Upper lobe of right lung (tissue), 1 donor: Measurements from ENCODE around the gene MYO16. TPM values are rescaled to one million over a fixed set of nuclear protein-coding genes. Genes with fewer than 3 reads are reported as not detected.

ENCODE experiments used
- ATAC-seq: fragments of 200-7000 bp; cut with Tn5 transposase; one replicate; pipeline ENCODE4 v1.9.1; 2020; ENCODE audit warnings: mild to moderate bottlenecking, moderate library complexity
- DNase-seq: peaks from one replicate; pipeline ENCODE4 v3.0.0-alpha.2; 2020
- H3K27ac ChIP-seq: fragments of 200-600 bp; one replicate; pipeline ENCODE4 v1.8.0; 2022
- H3K27me3 ChIP-seq: fragments of 200-600 bp; one replicate; pipeline ENCODE4 v1.8.0; 2022; ENCODE audit warnings: mild to moderate bottlenecking
- H3K36me3 ChIP-seq: fragments of 200-600 bp; one replicate; pipeline ENCODE4 v1.8.0; 2022
- H3K4me1 ChIP-seq: fragments of 200-600 bp; one replicate; pipeline ENCODE4 v1.8.0; 2022
- H3K4me3 ChIP-seq: fragments of 200-600 bp; one replicate; pipeline ENCODE4 v1.8.0; 2022; ENCODE audit warnings: mild to moderate bottlenecking
- H3K9me3 ChIP-seq: fragments of 200-600 bp; one replicate; pipeline ENCODE4 v1.8.0; 2022
- CTCF ChIP-seq: fragments of 200-600 bp; IDR thresholded peaks from one replicate; pipeline ENCODE4 v1.8.0; 2022; ENCODE audit warnings: antibody characterized with exemption
- intact Hi-C: fragments of 100-400 bp; cut with DNase I; formaldehyde crosslinking; loops from one replicate; pipeline ENCODE4 v1.11.0; 2022
- total RNA-seq: library from RNA; stranded (reverse); fragmentation: NEBNext Ultra II Directional; extraction: Animal tissue kit (Norgen Biotek cat#: 25700); gene quantifications from one replicate; pipeline ENCODE4 v1.2.1, GENCODE V29; 2021
- donor health status: DM: no; HTN: yes; CAD: no; lungs with severe emphysema.

The MYO16 gene
- total RNA-seq, 1 donor from 2014 or later = 0.46 TPM

DNA sequence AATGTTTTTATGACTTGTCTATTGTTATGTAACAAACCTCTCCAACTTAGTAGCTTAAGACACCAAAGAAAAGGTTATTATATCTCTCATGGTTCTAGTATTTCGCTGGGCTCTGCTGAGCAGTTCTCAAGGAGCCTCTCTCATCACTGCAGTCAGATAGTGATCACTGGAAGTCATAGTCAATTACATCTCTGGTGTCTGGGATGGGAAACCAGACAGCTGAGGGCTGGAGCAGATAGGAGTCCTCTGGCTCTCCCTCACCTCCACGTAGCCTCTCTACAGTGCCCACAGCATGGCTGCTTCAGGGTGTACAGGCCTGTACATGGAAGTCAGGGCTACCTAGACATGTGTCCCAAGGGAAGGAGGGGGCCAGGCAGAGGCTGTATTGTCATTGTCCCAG is 507.5 kb downstream of the MYO16 start:
- Histone ChIP-seq H3K36me3 (no peaks in the 10 kb centered on the region), H3K4me1 (peaks cover 2% of the 10 kb centered on the region), H3K27me3 (peaks cover 20% of the 10 kb centered on the region), H3K9me3 (no peaks in the 10 kb centered on the region), H3K27ac (no peak overlapping the region), H3K4me3 (no peak overlapping the region)
- no peak for TF ChIP-seq CTCF
- no peak for DNase-seq
- ATAC-seq = no peak
- intact Hi-C loops = no loop called here

- H3K4me1 ChIP-seq = no peaks in the 10 kb centered on the region
- no peak for TF ChIP-seq CTCF
- H3K36me3 ChIP-seq = no peaks in the 10 kb centered on the region
- intact Hi-C loops = no loop called here
- H3K9me3 ChIP-seq = no peaks in the 10 kb centered on the region
- peaks cover 23% of the 10 kb centered on the region for H3K27me3 ChIP-seq
- no peak overlapping the region for H3K27ac ChIP-seq
- H3K4me3 ChIP-seq = no peak overlapping the region
- DNase-seq = no peak
- no peak for ATAC-seq
These were observed 509.9 kb downstream of the MYO16 start for GRCh38 chr13:109139346-109139745.

DNA sequence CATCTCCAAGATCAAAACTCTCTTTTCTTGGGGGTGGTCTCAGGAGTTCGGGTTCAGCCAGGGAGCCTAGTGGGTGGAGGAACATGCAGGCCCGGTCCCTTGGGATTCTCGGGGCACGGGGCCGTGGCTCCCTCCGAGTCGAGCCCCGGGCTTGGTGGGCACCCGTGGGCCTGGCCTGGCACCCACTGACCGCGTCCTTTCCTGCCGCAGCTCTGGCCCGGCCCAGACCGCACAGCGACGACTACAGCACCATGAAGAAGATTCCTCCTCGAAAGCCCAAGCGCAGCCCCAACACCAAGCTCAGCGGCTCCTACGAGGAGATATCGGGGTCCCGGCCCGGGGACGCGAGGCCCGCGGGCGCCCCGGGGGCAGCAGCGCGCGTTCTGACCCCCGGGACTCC is 510.6 kb downstream of the MYO16 start:
- peaks cover 23% of the 10 kb centered on the region for H3K27me3 ChIP-seq
- DNase-seq = no peak
- H3K4me1 ChIP-seq = no peaks in the 10 kb centered on the region
- ATAC-seq = no peak
- no peak for TF ChIP-seq CTCF
- no peaks in the 10 kb centered on the region for H3K36me3 ChIP-seq
- H3K4me3 ChIP-seq = no peak overlapping the region
- intact Hi-C loops = no loop called here
- H3K9me3 ChIP-seq = no peaks in the 10 kb centered on the region
- no peak overlapping the region for H3K27ac ChIP-seq

- ATAC-seq (peak; percentile 39), DNase-seq (no peak)
- H3K4me1 ChIP-seq = no peaks in the 10 kb centered on the region
- H3K4me3 ChIP-seq = peak overlapping the region; percentile 26
- no peak for TF ChIP-seq CTCF
- H3K27ac ChIP-seq = no peak overlapping the region
- H3K36me3 ChIP-seq = no peaks in the 10 kb centered on the region
- H3K9me3 ChIP-seq = no peaks in the 10 kb centered on the region
- intact Hi-C loops = no loop called here
- H3K27me3 ChIP-seq = peaks cover 23% of the 10 kb centered on the region
These were observed 511.3 kb downstream of the MYO16 start for GRCh38 chr13:109140479-109141349.

GRCh38 chr13:109141706-109142105 is 512.3 kb downstream of the MYO16 start:
- H3K4me3 ChIP-seq = no peak overlapping the region
- DNase-seq (no peak), ATAC-seq (no peak)
- H3K27ac ChIP-seq = no peak overlapping the region
- no peaks in the 10 kb centered on the region for H3K4me1 ChIP-seq
- no peaks in the 10 kb centered on the region for H3K9me3 ChIP-seq
- peaks cover 23% of the 10 kb centered on the region for H3K27me3 ChIP-seq
- TF ChIP-seq CTCF = no peak
- no peaks in the 10 kb centered on the region for H3K36me3 ChIP-seq
- intact Hi-C loops = no loop called here
